A673 (cell line): ENCODE data around the gene PRKACB. TPM values are rescaled to one million over a fixed set of nuclear protein-coding genes. Genes with fewer than 3 reads are reported as not detected.

Experiments used
- BruUV-seq: library from RNA; stranded (reverse); fragments of 400-500 nt; replicated peaks from 2 replicates; lab custom pipeline; 2021; lab: Mats Ljungman, UMichigan
- CTCF ChIA-PET: fragments of 300-600 bp; sonication (Branson Sonifier 250); formaldehyde crosslinking; loops from one replicate; lab custom pipeline; 2022; ENCODE audit warnings: antibody characterized with exemption; lab: Charles Lee
- POLR2A ChIA-PET: fragments of 300-600 bp; sonication (Branson Sonifier 250); formaldehyde crosslinking; loops from one replicate; lab custom pipeline; 2022; ENCODE audit warnings: antibody characterized with exemption; ENCODE audit not compliant: low non-redundant PET; lab: Charles Lee
- DNase-seq: peaks from one replicate; pipeline ENCODE4 v3.0.0-alpha.2; 2015; ENCODE audit warnings: low spot score
- H3K27ac ChIP-seq: fragments of 200-600 bp; sonication (generic); 2 replicates; pipeline ENCODE4 v1.5.1; 2016; ENCODE audit warnings: mixed run types, low read depth, mild to moderate bottlenecking, mixed read lengths, antibody characterized with exemption, low read length; ENCODE audit not compliant: poor library complexity, severe bottlenecking
- H3K27me3 ChIP-seq: fragments of 200-600 bp; sonication (generic); replicated peaks from 2 replicates; pipeline ENCODE4 v1.6.1; 2017; ENCODE audit warnings: mixed run types, low read depth, mild to moderate bottlenecking, mixed read lengths, antibody characterized with exemption, low read length; ENCODE audit not compliant: insufficient read depth, poor library complexity
- H3K36me3 ChIP-seq: fragments of 200-600 bp; sonication (generic); 2 replicates; pipeline ENCODE4 v1.6.1; 2016; ENCODE audit warnings: mixed run types, mild to moderate bottlenecking, mixed read lengths, antibody characterized with exemption, low read length; ENCODE audit not compliant: insufficient read depth, poor library complexity, severe bottlenecking
- H3K4me1 ChIP-seq: fragments of 200-600 bp; sonication (generic); 2 replicates; pipeline ENCODE4 v1.6.1; 2017; ENCODE audit warnings: mixed run types, mild to moderate bottlenecking, mixed read lengths, antibody characterized with exemption, low read length; ENCODE audit not compliant: insufficient read depth, poor library complexity, severe bottlenecking
- H3K4me3 ChIP-seq: fragments of 200-600 bp; sonication (generic); 2 replicates; pipeline ENCODE4 v1.5.1; 2016; ENCODE audit warnings: low read depth, mixed run types, mild to moderate bottlenecking, mixed read lengths, low read length; ENCODE audit not compliant: poor library complexity, severe bottlenecking
- H3K9me3 ChIP-seq: fragments of 200-600 bp; sonication (generic); 2 replicates; pipeline ENCODE4 v1.6.1; 2016; ENCODE audit warnings: mixed run types, low read depth, mild to moderate bottlenecking, mixed read lengths, antibody characterized with exemption, low read length; ENCODE audit not compliant: poor library complexity, severe bottlenecking
- CTCF ChIP-seq: fragments of 300-800, 200-600 bp; sonication (generic); conservative IDR thresholded peaks from 2 replicates; pipeline ENCODE4 v1.5.1; 2017; ENCODE audit warnings: low read depth, mild to moderate bottlenecking, antibody characterized with exemption, low read length, moderate library complexity, mixed read lengths
- EZH2 ChIP-seq: fragments of 200-600 bp; sonication (generic); IDR thresholded peaks from 2 replicates; pipeline ENCODE4 v1.6.1; 2017; ENCODE audit warnings: borderline replicate concordance, low read depth, mild to moderate bottlenecking, mixed read lengths, antibody characterized with exemption, low read length; ENCODE audit not compliant: poor library complexity, severe bottlenecking
- intact Hi-C: fragments of 100-400 bp; cut with micrococcal nuclease; formaldehyde crosslinking; loops from one replicate; pipeline ENCODE4 v1.10.0; 2022; ENCODE audit not compliant: unreplicated experiment
- total RNA-seq: library from RNA; stranded (reverse); gene quantifications from 2 replicates; pipeline ENCODE4 v1.2.3, GENCODE V29; 2021

The PRKACB gene
- total RNA-seq, 1 experiment from 2014 or later, result 39.6 TPM

- Histone ChIP-seq H3K4me1 (no peaks in the 10 kb centered on the region), H3K4me3 (no peak overlapping the region), H3K27me3 (no peaks in the 10 kb centered on the region), H3K27ac (no peak overlapping the region), H3K36me3 (peaks cover 3% of the 10 kb centered on the region), H3K9me3 (no peaks in the 10 kb centered on the region)
- no TSS peak for BruUV-seq
- intact Hi-C loops, result no loop called here
- TF ChIP-seq EZH2, result no peak
- TF ChIP-seq CTCF, result no peak
- ChIA-PET CTCF (no interaction called here), POLR2A (no interaction called here)
- no peak for DNase-seq
These were observed 55.2 kb downstream of the PRKACB start for GRCh38 chr1:84199257-84199656.

GRCh38 chr1:84202126-84202525 lies 58.1 kb downstream of the PRKACB start:
- intact Hi-C loops, result no loop called here
- CTCF ChIA-PET, result no interaction called here
- Histone ChIP-seq H3K4me1 (peaks cover 5% of the 10 kb centered on the region), H3K27ac (no peak overlapping the region), H3K4me3 (no peak overlapping the region), H3K27me3 (no peaks in the 10 kb centered on the region), H3K9me3 (no peaks in the 10 kb centered on the region), H3K36me3 (peaks cover 3% of the 10 kb centered on the region)
- TF ChIP-seq EZH2 (no peak), CTCF (no peak)
- no TSS peak for BruUV-seq
- POLR2A ChIA-PET, result no interaction called here
- no peak for DNase-seq

GRCh38 chr1:84206375-84206774 lies 62.3 kb downstream of the PRKACB start:
- Histone ChIP-seq H3K27ac (no peak overlapping the region), H3K36me3 (no peaks in the 10 kb centered on the region), H3K9me3 (no peaks in the 10 kb centered on the region), H3K4me1 (peaks cover 5% of the 10 kb centered on the region), H3K27me3 (no peaks in the 10 kb centered on the region), H3K4me3 (no peak overlapping the region)
- no TSS peak for BruUV-seq
- ChIA-PET POLR2A (no interaction called here), CTCF (no interaction called here)
- DNase-seq, result peak; percentile 38
- TF ChIP-seq CTCF (no peak), EZH2 (no peak)
- intact Hi-C loops, result no loop called here
